OCI-LY7 (cell line): ENCODE data around the gene SOST. TPM values are rescaled to one million over a fixed set of nuclear protein-coding genes. Genes with fewer than 3 reads are reported as not detected.

Experiments used
- BruUV-seq: library from RNA; stranded (reverse); fragments of 400-500 nt; replicated peaks from 2 replicates; lab custom pipeline; 2021; lab: Mats Ljungman, UMichigan
- CTCF ChIA-PET: fragments of 300-600 bp; sonication (Branson Sonifier 250); formaldehyde crosslinking; loops from one replicate; lab custom pipeline; 2022; ENCODE audit warnings: antibody characterized with exemption; ENCODE audit not compliant: unreplicated experiment; lab: Charles Lee
- POLR2A ChIA-PET: fragments of 300-600 bp; sonication (Branson Sonifier 250); formaldehyde crosslinking; loops from one replicate; lab custom pipeline; 2022; ENCODE audit warnings: antibody characterized with exemption; lab: Charles Lee
- DNase-seq: peaks from one replicate; pipeline ENCODE4 v3.0.0-alpha.2; 2015; ENCODE audit warnings: low spot score
- H2AFZ ChIP-seq: fragments of 200-600 bp; sonication (generic), shearing (Covaris generic); 2 replicates; pipeline ENCODE4 v1.6.1; 2014; ENCODE audit warnings: mild to moderate bottlenecking, antibody characterized with exemption, low read length, moderate library complexity
- H3K27ac ChIP-seq: fragments of 200-600 bp; sonication (generic); 2 replicates; pipeline ENCODE4 v1.5.1; 2014; ENCODE audit warnings: mixed run types, low read depth, mild to moderate bottlenecking, moderate library complexity, low read length, inconsistent platforms; ENCODE audit not compliant: poor library complexity, severe bottlenecking
- H3K36me3 ChIP-seq: fragments of 200-600 bp; sonication (generic); 2 replicates; pipeline ENCODE4 v1.6.1; 2014; ENCODE audit warnings: mild to moderate bottlenecking, antibody characterized with exemption, low read length, moderate library complexity, mixed read lengths; ENCODE audit not compliant: insufficient read depth
- H3K4me1 ChIP-seq: fragments of 200-600 bp; sonication (generic); 2 replicates; pipeline ENCODE4 v1.5.1; 2014; ENCODE audit warnings: mild to moderate bottlenecking, low read length; ENCODE audit not compliant: insufficient read depth, poor library complexity, severe bottlenecking
- H3K4me2 ChIP-seq: fragments of 200-600 bp; sonication (generic); 2 replicates; pipeline ENCODE4 v1.6.1; 2014; ENCODE audit warnings: mild to moderate bottlenecking, low read length
- H3K4me3 ChIP-seq: fragments of 200-600 bp; sonication (generic); 2 replicates; pipeline ENCODE4 v1.5.1; 2014; ENCODE audit warnings: mild to moderate bottlenecking, low read depth, low read length; ENCODE audit not compliant: poor library complexity, severe bottlenecking
- H3K79me2 ChIP-seq: fragments of 200-600 bp; sonication (generic); 2 replicates; pipeline ENCODE4 v1.6.1; 2016; ENCODE audit warnings: low read depth, mild to moderate bottlenecking, low read length, moderate library complexity, mixed read lengths; ENCODE audit not compliant: insufficient read depth
- H3K9me2 ChIP-seq: fragments of 200-600 bp; sonication (generic); 2 replicates; pipeline ENCODE4 v1.6.1; 2016; ENCODE audit warnings: mild to moderate bottlenecking, low read length, mixed read lengths; ENCODE audit not compliant: insufficient read depth
- H3K9me3 ChIP-seq: fragments of 200-600 bp; sonication (generic); 2 replicates; pipeline ENCODE4 v1.6.1; 2014; ENCODE audit warnings: mild to moderate bottlenecking, mixed run types, low read length, mixed read lengths
- H4K20me1 ChIP-seq: fragments of 200-600 bp; sonication (generic); 2 replicates; pipeline ENCODE4 v1.6.1; 2014; ENCODE audit warnings: mild to moderate bottlenecking, antibody characterized with exemption, low read length, moderate library complexity, mixed read lengths; ENCODE audit not compliant: insufficient read depth
- EZH2phosphoT487 ChIP-seq: fragments of 200-600 bp; sonication (generic); IDR thresholded peaks from 2 replicates; pipeline ENCODE4 v1.6.1; 2018; ENCODE audit warnings: low read depth, borderline replicate concordance, mild to moderate bottlenecking, mixed run types, antibody characterized with exemption, low read length, moderate library complexity, mixed read lengths
- intact Hi-C: fragments of 100-400 bp; cut with micrococcal nuclease; formaldehyde crosslinking; loops from one replicate; pipeline ENCODE4 v1.10.0; 2022; ENCODE audit not compliant: unreplicated experiment
- total RNA-seq, 2 experiments: library from RNA; depleted of rRNA in 1 of 2; stranded (reverse); fragments of >200 nt in 1 of 2; shearing (Covaris generic) in 1 of 2; gene quantifications; 2 replicates each; pipeline ENCODE4 v1.2.3, GENCODE V29; 2014 to 2022
- TF ChIP-seq, protein P1 (sequence below): fragments of 200-600 bp; sonication (generic); conservative IDR thresholded peaks from 2 replicates; pipeline ENCODE4 v1.5.1; 2014; ENCODE audit warnings: mild to moderate bottlenecking, antibody characterized with exemption, low read length, moderate library complexity, mixed read lengths

The SOST gene
- total RNA-seq, 2 experiments from 2014 or later = not detected

GRCh38 chr17:43737722-43738121 lies 20.9 kb downstream of the SOST start:
- no peak overlapping the region for H3K4me3 ChIP-seq
- ChIA-PET CTCF (no interaction called here), POLR2A (no interaction called here)
- BruUV-seq = no TSS peak
- no peaks in the 10 kb centered on the region for H4K20me1 ChIP-seq
- TF ChIP-seq, protein P1, sequence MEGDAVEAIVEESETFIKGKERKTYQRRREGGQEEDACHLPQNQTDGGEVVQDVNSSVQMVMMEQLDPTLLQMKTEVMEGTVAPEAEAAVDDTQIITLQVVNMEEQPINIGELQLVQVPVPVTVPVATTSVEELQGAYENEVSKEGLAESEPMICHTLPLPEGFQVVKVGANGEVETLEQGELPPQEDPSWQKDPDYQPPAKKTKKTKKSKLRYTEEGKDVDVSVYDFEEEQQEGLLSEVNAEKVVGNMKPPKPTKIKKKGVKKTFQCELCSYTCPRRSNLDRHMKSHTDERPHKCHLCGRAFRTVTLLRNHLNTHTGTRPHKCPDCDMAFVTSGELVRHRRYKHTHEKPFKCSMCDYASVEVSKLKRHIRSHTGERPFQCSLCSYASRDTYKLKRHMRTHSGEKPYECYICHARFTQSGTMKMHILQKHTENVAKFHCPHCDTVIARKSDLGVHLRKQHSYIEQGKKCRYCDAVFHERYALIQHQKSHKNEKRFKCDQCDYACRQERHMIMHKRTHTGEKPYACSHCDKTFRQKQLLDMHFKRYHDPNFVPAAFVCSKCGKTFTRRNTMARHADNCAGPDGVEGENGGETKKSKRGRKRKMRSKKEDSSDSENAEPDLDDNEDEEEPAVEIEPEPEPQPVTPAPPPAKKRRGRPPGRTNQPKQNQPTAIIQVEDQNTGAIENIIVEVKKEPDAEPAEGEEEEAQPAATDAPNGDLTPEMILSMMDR = no peak
- no peak for TF ChIP-seq EZH2phosphoT487
- no peak for DNase-seq
- H3K9me3 ChIP-seq = no peaks in the 10 kb centered on the region
- no peak overlapping the region for H3K4me2 ChIP-seq
- H3K4me1 ChIP-seq = no peaks in the 10 kb centered on the region
- H3K27ac ChIP-seq = no peak overlapping the region
- H2AFZ ChIP-seq = no peak overlapping the region
- H3K9me2 ChIP-seq = no peaks in the 10 kb centered on the region
- no peaks in the 10 kb centered on the region for H3K36me3 ChIP-seq
- intact Hi-C loops = no loop called here
- no peaks in the 10 kb centered on the region for H3K79me2 ChIP-seq

GRCh38 chr17:43736389-43736788 lies 22.2 kb downstream of the SOST start:
- Histone ChIP-seq H3K4me1 (no peaks in the 10 kb centered on the region), H3K4me2 (no peak overlapping the region), H3K9me3 (no peaks in the 10 kb centered on the region), H3K36me3 (no peaks in the 10 kb centered on the region), H3K79me2 (no peaks in the 10 kb centered on the region), H2AFZ (no peak overlapping the region), H3K4me3 (no peak overlapping the region), H4K20me1 (no peaks in the 10 kb centered on the region), H3K9me2 (no peaks in the 10 kb centered on the region), H3K27ac (no peak overlapping the region)
- no TSS peak for BruUV-seq
- ChIA-PET CTCF (no interaction called here), POLR2A (no interaction called here)
- no peak for DNase-seq
- no peak for TF ChIP-seq EZH2phosphoT487
- TF ChIP-seq, protein P1 = no peak
- intact Hi-C loops = no loop called here

DNA sequence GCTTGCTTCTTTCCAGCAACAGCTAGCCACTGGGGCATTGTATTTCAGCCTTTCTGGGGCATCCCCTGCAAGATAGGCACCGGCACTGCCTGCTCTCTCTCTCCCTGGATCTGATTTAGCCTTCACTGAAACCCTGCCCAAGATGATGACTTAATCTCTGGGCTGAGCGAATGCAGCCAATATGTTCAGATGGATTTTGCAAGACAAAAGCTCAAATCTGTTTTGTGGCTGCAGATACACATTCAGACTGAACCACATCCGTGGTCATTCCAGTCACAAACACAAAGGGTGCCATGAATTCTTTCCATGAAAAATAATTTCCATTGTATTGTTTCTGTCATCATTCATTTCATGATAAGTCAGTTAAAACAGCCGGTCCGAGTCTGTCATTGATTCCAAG lies 24.2 kb downstream of the SOST start:
- no TSS peak for BruUV-seq
- CTCF ChIA-PET = no interaction called here
- Histone ChIP-seq H3K4me3 (no peak overlapping the region), H3K36me3 (no peaks in the 10 kb centered on the region), H3K9me3 (no peaks in the 10 kb centered on the region), H3K4me2 (no peak overlapping the region), H3K9me2 (no peaks in the 10 kb centered on the region), H3K4me1 (no peaks in the 10 kb centered on the region), H2AFZ (no peak overlapping the region), H3K79me2 (no peaks in the 10 kb centered on the region), H4K20me1 (no peaks in the 10 kb centered on the region), H3K27ac (no peak overlapping the region)
- intact Hi-C loops = no loop called here
- TF ChIP-seq, protein P1 = no peak
- no peak for TF ChIP-seq EZH2phosphoT487
- DNase-seq = no peak
- POLR2A ChIA-PET = no interaction called here
